Type B pancreatic cell (in vitro differentiated cells): ENCODE data around the gene RNF144A. TPM values are rescaled to one million over a fixed set of nuclear protein-coding genes. Genes with fewer than 3 reads are reported as not detected.

Experiments
- DNase-seq: peaks from one replicate; pipeline ENCODE4 v3.0.0; 2021; ENCODE audit warnings: mixed read lengths; ENCODE audit not compliant: unreplicated experiment; ENCODE audit errors: extremely low spot score
- H3K27ac Mint-ChIP-seq: 2 replicates; pipeline ENCODE4 v1.8.0; 2021; ENCODE audit warnings: mild to moderate bottlenecking, mixed read lengths
- H3K27me3 Mint-ChIP-seq: 2 replicates; pipeline ENCODE4 v1.8.0; 2021; ENCODE audit warnings: mixed read lengths
- H3K36me3 Mint-ChIP-seq: 2 replicates; pipeline ENCODE4 v1.8.0; 2021; ENCODE audit warnings: mixed read lengths
- H3K4me1 Mint-ChIP-seq: one replicate; pipeline ENCODE4 v1.8.0; 2021; ENCODE audit warnings: mixed read lengths; ENCODE audit not compliant: unreplicated experiment
- H3K4me3 Mint-ChIP-seq: 2 replicates; pipeline ENCODE4 v1.8.0; 2021; ENCODE audit warnings: mild to moderate bottlenecking, mixed read lengths
- H3K9me3 Mint-ChIP-seq: 2 replicates; pipeline ENCODE4 v1.8.0; 2021; ENCODE audit warnings: mixed read lengths
- total RNA-seq: library from RNA; stranded (reverse); gene quantifications from 2 replicates; pipeline ENCODE4 v1.2.1, GENCODE V29; 2021; ENCODE audit warnings: low replicate concordance
- TF ChIP-seq, protein P1 (sequence below): fragments of 200-600 bp; sonication (generic); conservative IDR thresholded peaks from 2 replicates; pipeline ENCODE4 v1.5.0; 2021; ENCODE audit warnings: antibody characterized with exemption, mild to moderate bottlenecking

RNF144A gene
- total RNA-seq, 1 donor from 2014 or later = 35.6 TPM

- no peaks in the 10 kb centered on the region for H3K27me3 Mint-ChIP-seq
- H3K27ac Mint-ChIP-seq = no peak overlapping the region
- H3K36me3 Mint-ChIP-seq = peaks cover 34% of the 10 kb centered on the region
- peaks cover 8% of the 10 kb centered on the region for H3K4me1 Mint-ChIP-seq
- H3K4me3 Mint-ChIP-seq = no peak overlapping the region
- no peaks in the 10 kb centered on the region for H3K9me3 Mint-ChIP-seq
- TF ChIP-seq, protein P1, sequence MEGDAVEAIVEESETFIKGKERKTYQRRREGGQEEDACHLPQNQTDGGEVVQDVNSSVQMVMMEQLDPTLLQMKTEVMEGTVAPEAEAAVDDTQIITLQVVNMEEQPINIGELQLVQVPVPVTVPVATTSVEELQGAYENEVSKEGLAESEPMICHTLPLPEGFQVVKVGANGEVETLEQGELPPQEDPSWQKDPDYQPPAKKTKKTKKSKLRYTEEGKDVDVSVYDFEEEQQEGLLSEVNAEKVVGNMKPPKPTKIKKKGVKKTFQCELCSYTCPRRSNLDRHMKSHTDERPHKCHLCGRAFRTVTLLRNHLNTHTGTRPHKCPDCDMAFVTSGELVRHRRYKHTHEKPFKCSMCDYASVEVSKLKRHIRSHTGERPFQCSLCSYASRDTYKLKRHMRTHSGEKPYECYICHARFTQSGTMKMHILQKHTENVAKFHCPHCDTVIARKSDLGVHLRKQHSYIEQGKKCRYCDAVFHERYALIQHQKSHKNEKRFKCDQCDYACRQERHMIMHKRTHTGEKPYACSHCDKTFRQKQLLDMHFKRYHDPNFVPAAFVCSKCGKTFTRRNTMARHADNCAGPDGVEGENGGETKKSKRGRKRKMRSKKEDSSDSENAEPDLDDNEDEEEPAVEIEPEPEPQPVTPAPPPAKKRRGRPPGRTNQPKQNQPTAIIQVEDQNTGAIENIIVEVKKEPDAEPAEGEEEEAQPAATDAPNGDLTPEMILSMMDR = no peak
- DNase-seq = no peak
These were observed 23.6 kb downstream of the RNF144A start for GRCh38 chr2:6940820-6941219.

DNA sequence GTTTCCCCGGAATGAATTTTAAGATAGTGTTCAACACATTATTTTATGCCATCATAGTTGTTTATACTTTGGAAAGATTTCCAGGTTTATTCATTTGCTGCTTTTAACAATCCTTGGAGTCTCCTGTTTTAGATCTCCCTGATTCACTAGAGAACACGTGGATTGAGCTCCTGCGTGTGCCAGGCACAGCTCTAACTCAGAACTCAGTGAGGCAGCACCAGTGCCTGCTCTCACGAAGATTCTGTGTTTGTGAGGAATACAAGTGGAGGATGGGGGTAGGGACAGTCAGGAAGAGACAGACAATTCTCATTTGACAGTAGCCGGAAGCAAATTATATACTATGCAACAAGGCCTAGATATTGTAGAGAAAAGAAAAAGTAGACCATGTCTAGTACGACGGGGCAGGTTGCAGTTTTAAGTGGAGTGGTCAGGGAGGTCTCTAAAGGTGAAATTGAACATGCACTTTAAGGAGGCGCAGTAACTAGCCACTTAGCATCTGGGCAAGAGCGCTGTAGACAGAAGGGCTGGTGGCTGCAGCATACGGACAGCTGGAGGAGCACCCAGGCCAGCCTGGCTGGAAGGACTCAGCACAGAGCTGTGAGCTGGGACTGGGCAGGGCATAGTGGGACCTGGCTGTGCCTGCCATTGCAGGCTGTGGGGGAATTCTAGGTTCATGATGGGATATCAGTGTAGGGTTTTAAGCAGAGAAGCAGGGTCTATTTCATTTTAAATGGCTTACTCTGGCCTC, 24.3 kb downstream of the RNF144A start:
- Mint-ChIP-seq H3K4me1 (peaks cover 8% of the 10 kb centered on the region), H3K9me3 (no peaks in the 10 kb centered on the region), H3K4me3 (no peak overlapping the region), H3K27me3 (no peaks in the 10 kb centered on the region), H3K27ac (no peak overlapping the region), H3K36me3 (peaks cover 34% of the 10 kb centered on the region)
- TF ChIP-seq, protein P1 = no peak
- DNase-seq = no peak

DNA sequence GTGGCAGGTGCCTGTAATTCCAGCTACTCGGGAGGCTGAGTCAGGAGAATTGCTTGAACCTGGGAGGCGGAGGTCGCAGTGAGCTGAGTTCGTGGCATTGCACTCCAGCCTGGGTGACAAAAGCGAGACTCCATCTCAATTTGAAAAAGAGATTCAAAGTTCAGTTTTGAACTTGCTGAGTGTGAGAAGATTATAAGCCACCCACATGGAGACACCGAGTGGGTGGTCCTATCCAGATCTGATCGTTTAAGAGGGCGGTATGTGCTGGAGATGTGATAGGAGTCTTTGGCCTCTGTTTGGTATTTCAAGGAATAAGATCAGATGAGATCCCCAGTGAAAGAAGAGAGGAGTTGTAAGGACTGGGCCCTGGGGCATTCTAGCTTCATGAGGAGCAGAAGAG, 25.6 kb downstream of the RNF144A start:
- DNase-seq = no peak
- no peak overlapping the region for H3K27ac Mint-ChIP-seq
- H3K27me3 Mint-ChIP-seq = no peaks in the 10 kb centered on the region
- H3K4me3 Mint-ChIP-seq = no peak overlapping the region
- TF ChIP-seq, protein P1 = no peak
- H3K9me3 Mint-ChIP-seq = no peaks in the 10 kb centered on the region
- peaks cover 4% of the 10 kb centered on the region for H3K4me1 Mint-ChIP-seq
- peaks cover 36% of the 10 kb centered on the region for H3K36me3 Mint-ChIP-seq

DNA sequence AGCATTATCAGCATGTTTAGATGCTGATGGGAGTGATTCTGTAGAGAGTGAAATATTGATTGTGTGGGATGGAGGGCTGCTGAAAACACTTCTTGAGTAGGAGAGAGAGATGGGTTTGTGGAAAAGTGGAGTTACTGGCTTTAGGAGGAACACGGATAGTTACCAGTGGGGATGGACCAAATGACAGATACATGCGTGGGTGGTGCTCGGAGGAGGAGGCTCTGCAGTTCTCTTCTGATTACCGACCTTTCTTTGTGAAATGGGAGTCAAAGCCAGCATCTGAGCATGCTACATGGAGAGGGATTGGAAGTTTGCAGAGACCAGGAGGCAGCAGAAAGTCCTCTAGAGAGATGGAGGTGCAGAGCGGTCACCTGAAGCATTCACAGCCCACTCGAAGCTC, 26.3 kb downstream of the RNF144A start:
- Mint-ChIP-seq H3K27ac (no peak overlapping the region), H3K27me3 (no peaks in the 10 kb centered on the region), H3K36me3 (peaks cover 40% of the 10 kb centered on the region), H3K4me3 (no peak overlapping the region), H3K9me3 (no peaks in the 10 kb centered on the region), H3K4me1 (peaks cover 6% of the 10 kb centered on the region)
- TF ChIP-seq, protein P1 = no peak
- no peak for DNase-seq

- Mint-ChIP-seq H3K27ac (no peak overlapping the region), H3K9me3 (no peaks in the 10 kb centered on the region), H3K36me3 (peaks cover 43% of the 10 kb centered on the region), H3K4me3 (no peak overlapping the region), H3K4me1 (peaks cover 7% of the 10 kb centered on the region), H3K27me3 (no peaks in the 10 kb centered on the region)
- TF ChIP-seq, protein P1 = no peak
- DNase-seq = no peak
These were observed 26.8 kb downstream of the RNF144A start for GRCh38 chr2:6943971-6944370.
